Testis (tissue), 2 donors: Measurements from ENCODE around the gene DDX52.

Experiments used
- CTCF ChIP-seq, 3 experiments: fragments of 450-650 bp in 2 of 3; fragments of 200-600 bp in 1 of 3; sonication (generic) in 1 of 3; IDR thresholded peaks; one replicate each; pipeline ENCODE4 v1.5.1; 2016 to 2019; ENCODE audit warnings: antibody characterized with exemption in 3 of 3, mild to moderate bottlenecking in 2 of 3, moderate library complexity in 1 of 3
- POLR2A ChIP-seq: fragments of 450-650 bp; IDR thresholded peaks from one replicate; pipeline ENCODE4 v1.6.1; 2017; ENCODE audit warnings: antibody characterized with exemption, mild to moderate bottlenecking, moderate library complexity

GRCh38 chr17:37567538-37567937, 75.7 kb downstream of the DDX52 start:
- TF ChIP-seq CTCF (IDR thresholded peaks at IDR 0.05) = no peak
- TF ChIP-seq POLR2A = no peak
